ENCODE data around the gene TGFB2.

DNA sequence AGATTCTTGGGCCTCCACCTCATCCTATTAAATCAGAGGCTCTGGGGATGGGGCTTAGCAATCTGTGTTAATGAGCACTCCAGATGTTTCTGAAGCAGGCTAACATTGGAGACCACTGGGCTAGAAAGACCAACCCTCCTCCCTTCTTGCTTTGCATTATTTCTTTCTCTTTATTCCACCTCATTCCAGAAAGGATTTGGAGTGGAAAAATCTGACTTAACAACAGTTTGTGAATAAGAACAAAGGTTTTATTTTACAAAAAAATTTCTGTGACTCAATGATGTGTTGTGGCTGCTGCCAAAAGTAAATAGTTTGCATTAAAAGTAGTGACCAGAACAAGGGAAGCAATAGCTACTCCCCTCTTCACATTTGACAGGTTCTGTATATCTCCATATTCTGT, 79.4 kb downstream of the TGFB2 start:
- TF ChIP-seq, protein P1, sequence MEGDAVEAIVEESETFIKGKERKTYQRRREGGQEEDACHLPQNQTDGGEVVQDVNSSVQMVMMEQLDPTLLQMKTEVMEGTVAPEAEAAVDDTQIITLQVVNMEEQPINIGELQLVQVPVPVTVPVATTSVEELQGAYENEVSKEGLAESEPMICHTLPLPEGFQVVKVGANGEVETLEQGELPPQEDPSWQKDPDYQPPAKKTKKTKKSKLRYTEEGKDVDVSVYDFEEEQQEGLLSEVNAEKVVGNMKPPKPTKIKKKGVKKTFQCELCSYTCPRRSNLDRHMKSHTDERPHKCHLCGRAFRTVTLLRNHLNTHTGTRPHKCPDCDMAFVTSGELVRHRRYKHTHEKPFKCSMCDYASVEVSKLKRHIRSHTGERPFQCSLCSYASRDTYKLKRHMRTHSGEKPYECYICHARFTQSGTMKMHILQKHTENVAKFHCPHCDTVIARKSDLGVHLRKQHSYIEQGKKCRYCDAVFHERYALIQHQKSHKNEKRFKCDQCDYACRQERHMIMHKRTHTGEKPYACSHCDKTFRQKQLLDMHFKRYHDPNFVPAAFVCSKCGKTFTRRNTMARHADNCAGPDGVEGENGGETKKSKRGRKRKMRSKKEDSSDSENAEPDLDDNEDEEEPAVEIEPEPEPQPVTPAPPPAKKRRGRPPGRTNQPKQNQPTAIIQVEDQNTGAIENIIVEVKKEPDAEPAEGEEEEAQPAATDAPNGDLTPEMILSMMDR (conservative IDR thresholded peaks at IDR 0.05; ENCODE audit: low read length): no peak
- TF ChIP-seq EZH2phosphoT487 (IDR thresholded peaks at IDR 0.05; ENCODE audit: borderline replicate concordance, low read depth, low read length): no peak
